ENCODE data around the gene MAP2K1.

DNA sequence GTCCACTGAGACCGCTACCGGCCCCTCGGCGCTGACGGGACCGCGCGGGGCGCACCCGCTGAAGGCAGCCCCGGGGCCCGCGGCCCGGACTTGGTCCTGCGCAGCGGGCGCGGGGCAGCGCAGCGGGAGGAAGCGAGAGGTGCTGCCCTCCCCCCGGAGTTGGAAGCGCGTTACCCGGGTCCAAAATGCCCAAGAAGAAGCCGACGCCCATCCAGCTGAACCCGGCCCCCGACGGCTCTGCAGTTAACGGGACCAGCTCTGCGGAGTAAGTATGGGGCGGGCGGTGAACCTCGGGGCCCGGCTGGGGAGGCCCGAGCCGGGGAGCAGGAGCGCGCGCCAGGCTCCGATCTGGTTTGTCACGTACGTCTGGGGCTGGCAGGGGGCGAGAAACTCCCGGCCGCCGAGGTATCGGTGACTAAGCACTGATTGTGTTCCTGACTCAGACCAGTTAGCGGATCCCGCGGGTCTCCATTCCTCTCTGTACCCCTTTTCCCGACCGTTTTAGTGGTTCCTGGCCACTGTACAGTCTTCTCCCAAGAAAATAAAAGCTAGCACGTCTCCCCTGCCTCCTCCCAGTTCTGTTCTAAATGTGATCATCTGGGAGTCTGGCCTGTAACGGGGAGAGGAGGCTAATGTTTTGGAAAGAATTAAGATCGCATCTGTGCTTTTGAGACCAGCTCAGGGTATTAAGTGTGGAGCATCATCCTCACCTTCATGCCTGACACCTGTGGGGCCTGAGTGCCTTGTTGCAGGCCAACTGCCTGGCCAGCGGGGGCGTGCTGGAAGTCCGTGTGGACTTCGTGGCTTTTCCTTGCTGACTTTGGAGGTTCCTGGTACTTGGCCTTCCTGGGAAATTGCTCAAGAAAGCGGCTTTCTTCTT lies 691 bp downstream of the MAP2K1 start:
- TF ChIP-seq, protein P1, sequence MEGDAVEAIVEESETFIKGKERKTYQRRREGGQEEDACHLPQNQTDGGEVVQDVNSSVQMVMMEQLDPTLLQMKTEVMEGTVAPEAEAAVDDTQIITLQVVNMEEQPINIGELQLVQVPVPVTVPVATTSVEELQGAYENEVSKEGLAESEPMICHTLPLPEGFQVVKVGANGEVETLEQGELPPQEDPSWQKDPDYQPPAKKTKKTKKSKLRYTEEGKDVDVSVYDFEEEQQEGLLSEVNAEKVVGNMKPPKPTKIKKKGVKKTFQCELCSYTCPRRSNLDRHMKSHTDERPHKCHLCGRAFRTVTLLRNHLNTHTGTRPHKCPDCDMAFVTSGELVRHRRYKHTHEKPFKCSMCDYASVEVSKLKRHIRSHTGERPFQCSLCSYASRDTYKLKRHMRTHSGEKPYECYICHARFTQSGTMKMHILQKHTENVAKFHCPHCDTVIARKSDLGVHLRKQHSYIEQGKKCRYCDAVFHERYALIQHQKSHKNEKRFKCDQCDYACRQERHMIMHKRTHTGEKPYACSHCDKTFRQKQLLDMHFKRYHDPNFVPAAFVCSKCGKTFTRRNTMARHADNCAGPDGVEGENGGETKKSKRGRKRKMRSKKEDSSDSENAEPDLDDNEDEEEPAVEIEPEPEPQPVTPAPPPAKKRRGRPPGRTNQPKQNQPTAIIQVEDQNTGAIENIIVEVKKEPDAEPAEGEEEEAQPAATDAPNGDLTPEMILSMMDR (IDR thresholded peaks at IDR 0.05) = peak; percentile 17 to 46 (median 36)
- TF ChIP-seq POLR2A (IDR thresholded peaks at IDR 0.05) = no peak
